Lower leg skin (tissue), 4 donors: ENCODE data around the gene PLEKHA1. TPM values are rescaled to one million over a fixed set of nuclear protein-coding genes. Genes with fewer than 3 reads are reported as not detected.

Experiments
- DNase-seq, 2 donors: peaks; one replicate each; pipeline ENCODE4 v3.0.0-alpha.2; 2019; ENCODE audit warnings: low spot score in 2 of 2
- H3K4me3 ChIP-seq: fragments of 200-600 bp; sonication (generic); 2 replicates; pipeline ENCODE4 v1.5.1; 2017; ENCODE audit warnings: mild to moderate bottlenecking, low read depth; ENCODE audit not compliant: poor library complexity, severe bottlenecking
- POLR2A ChIP-seq, 2 donors: fragments of 450-650 bp; IDR thresholded peaks; one replicate each; pipeline ENCODE4 v1.6.1; 2016 to 2017; ENCODE audit warnings: antibody characterized with exemption in 2 of 2, mild to moderate bottlenecking in 1 of 2, moderate library complexity in 1 of 2
- WGBS, 2 donors: methylation state at CpG; one replicate each; pipeline ENCODE4 v1.1.5; 2018; 5-methylcytosine and 5-hydroxymethylcytosine counted together
- intact Hi-C: fragments of 100-400 bp; cut with DNase I; formaldehyde crosslinking; loops from one replicate; pipeline ENCODE4 v1.15.0; 2023; ENCODE audit warnings: low total_unique reads
- total RNA-seq, 4 donors: library from RNA; depleted of rRNA; stranded (reverse); fragments of >200 nt; gene quantifications; one replicate each; pipeline ENCODE4 v1.1.0, GENCODE V29; 2016
- TF ChIP-seq, protein P1 (sequence below), 3 donors: fragments of 450-650 bp; IDR thresholded peaks; one replicate each; pipeline ENCODE4 v1.5.1; 2016; ENCODE audit warnings: antibody characterized with exemption in 3 of 3, mild to moderate bottlenecking in 3 of 3, moderate library complexity in 2 of 3

Gene PLEKHA1
- total RNA-seq, 4 donors from 2014 or later, result 83.6 to 116 (median 105) TPM

DNA sequence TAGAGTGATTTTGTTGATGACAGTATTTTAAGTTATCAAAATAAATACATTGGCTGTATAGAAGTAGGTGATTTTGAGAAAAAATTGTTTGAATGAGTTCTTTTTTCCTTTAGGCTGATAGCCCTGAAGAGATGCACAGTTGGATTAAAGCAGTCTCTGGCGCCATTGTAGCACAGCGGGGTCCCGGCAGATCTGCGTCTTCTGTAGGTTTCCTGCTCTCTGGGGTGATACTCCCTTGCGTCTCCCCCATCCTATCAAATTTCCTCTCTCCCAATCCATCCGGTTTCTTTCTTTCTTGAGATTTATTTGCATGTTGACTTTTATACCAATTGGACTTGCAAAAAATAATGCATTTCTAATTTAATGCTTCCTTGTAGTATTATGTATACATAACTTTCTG is 52.3 kb downstream of the PLEKHA1 start:
- H3K4me3 ChIP-seq, result no peak overlapping the region
- intact Hi-C loops, result loop anchor here (10.0 kb wide), 1 partner anchor 138 kb away; the partner anchor contains the start of gene DMBT1
- TF ChIP-seq POLR2A (IDR thresholded peaks at IDR 0.05), result no peak
- TF ChIP-seq, protein P1, sequence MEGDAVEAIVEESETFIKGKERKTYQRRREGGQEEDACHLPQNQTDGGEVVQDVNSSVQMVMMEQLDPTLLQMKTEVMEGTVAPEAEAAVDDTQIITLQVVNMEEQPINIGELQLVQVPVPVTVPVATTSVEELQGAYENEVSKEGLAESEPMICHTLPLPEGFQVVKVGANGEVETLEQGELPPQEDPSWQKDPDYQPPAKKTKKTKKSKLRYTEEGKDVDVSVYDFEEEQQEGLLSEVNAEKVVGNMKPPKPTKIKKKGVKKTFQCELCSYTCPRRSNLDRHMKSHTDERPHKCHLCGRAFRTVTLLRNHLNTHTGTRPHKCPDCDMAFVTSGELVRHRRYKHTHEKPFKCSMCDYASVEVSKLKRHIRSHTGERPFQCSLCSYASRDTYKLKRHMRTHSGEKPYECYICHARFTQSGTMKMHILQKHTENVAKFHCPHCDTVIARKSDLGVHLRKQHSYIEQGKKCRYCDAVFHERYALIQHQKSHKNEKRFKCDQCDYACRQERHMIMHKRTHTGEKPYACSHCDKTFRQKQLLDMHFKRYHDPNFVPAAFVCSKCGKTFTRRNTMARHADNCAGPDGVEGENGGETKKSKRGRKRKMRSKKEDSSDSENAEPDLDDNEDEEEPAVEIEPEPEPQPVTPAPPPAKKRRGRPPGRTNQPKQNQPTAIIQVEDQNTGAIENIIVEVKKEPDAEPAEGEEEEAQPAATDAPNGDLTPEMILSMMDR (IDR thresholded peaks at IDR 0.05), result no peak
- DNase-seq, result no peak
- WGBS, 2 donors, result 89 to 95% methylated on average over 6 of the region's 6 CpGs

DNA sequence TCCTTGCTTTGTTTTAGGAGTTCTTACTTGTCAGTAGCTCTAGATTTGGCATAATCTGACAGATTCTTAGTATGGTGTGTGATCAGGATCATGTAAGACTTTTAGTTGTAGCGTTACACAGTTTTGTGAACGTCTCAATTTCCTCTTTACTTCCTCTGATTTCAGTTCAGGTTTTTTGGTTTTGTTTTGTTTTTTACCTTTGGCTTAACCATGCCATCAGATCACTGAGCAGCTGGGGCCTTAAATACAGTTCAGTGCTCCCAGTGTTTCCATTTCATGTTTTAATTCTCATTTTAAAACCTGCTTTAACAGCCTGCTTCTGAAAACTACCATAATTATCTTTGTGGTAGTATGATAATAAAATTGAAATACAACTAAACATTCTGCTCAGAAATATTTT is 52.8 kb downstream of the PLEKHA1 start:
- no peak overlapping the region for H3K4me3 ChIP-seq
- no peak for DNase-seq
- intact Hi-C loops, result loop anchor here (10.0 kb wide), 1 partner anchor 138 kb away; the partner anchor contains the start of gene DMBT1
- 73 to 77% methylated on average over 2 of the region's 2 CpGs for WGBS, 2 donors
- no peak for TF ChIP-seq POLR2A (IDR thresholded peaks at IDR 0.05)
- TF ChIP-seq, protein P1 (IDR thresholded peaks at IDR 0.05), result no peak

DNA sequence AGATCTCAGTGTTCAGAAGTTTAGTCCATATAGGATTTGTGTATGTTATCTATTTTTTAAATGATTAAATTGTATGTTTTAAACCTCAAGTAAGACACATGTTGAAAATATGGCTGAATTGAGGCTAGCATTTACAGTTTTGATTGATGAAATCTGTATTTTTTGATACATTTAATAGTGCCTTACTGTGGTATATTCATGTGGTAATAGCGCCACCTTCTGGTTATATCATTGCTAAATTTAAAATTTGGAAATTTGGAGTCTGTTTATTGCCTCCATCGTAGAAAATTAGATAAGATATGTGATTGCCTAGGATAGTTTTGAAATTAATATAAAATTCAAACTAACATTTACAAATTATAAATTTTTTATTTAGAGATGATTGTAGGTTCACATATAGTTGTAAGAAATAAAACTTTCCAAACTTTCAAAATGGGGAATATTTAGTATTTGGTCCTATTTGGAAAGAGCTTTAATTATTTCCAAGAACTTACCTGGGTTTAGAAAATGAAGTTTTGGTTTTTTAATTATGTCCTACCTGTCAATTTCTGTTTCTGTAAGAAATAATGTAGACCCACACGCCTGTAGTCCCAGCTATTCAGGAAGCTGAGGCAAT is 60.8 kb downstream of the PLEKHA1 start:
- TF ChIP-seq POLR2A (IDR thresholded peaks at IDR 0.05), result no peak
- TF ChIP-seq, protein P1 (IDR thresholded peaks at IDR 0.05), result no peak
- no peak overlapping the region for H3K4me3 ChIP-seq
- DNase-seq, result no peak
- 31 to 34% methylated on average over 3 of the region's 3 CpGs for WGBS, 2 donors
- intact Hi-C loops, result loop anchor here (5.0 kb wide), 1 partner anchor 138 kb away; no protein-coding TSS in a partner anchor

DNA sequence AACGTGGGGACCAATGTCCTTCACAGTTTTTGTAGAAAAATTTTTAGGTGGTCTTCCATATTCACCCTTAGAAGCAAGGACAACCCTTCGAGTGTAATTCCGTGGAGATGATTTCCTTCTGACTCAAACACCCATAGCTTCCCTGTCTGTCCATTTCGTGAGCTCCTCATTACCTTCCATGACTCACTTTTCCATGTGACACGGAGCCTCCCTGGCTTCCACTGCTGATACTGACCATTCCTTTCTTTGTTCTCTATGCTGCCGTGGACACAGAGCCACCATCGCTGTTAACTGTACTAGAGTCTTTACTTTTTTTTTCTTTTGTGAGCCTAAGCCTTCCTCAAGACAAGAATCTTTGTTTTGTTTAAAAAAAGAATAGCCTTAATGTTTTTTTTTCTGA is 67.5 kb downstream of the PLEKHA1 start:
- intact Hi-C loops, result no loop called here
- DNase-seq, result no peak
- TF ChIP-seq, protein P1 (IDR thresholded peaks at IDR 0.05), result no peak
- TF ChIP-seq POLR2A (IDR thresholded peaks at IDR 0.05), result no peak
- 75 to 83% methylated on average over 7 of the region's 7 CpGs for WGBS, 2 donors
- no peak overlapping the region for H3K4me3 ChIP-seq

DNA sequence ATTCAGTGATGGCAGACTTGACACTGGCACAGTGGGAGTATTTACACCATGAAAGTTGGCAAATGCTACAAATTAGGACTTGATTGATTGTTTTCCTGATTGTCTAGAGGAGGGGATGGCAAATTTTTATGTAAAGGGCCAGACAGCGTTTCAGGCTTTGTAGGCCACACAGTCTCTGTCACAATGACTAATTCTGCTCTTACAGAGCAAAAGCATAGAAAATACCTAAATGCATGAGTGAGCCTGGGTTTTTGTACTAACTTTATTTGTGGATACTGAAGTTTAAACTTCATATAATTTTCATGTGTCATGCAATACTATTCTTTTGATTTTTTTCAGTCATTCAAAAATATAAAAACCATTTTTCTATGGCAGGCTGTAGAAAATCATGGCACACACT is 71.0 kb downstream of the PLEKHA1 start:
- TF ChIP-seq, protein P1 (IDR thresholded peaks at IDR 0.05), result no peak
- no peak for TF ChIP-seq POLR2A (IDR thresholded peaks at IDR 0.05)
- intact Hi-C loops, result no loop called here
- no peak for DNase-seq
- no peak overlapping the region for H3K4me3 ChIP-seq
- WGBS, 2 donors, result 82 to 98% methylated on average over 1 of the region's 1 CpG

DNA sequence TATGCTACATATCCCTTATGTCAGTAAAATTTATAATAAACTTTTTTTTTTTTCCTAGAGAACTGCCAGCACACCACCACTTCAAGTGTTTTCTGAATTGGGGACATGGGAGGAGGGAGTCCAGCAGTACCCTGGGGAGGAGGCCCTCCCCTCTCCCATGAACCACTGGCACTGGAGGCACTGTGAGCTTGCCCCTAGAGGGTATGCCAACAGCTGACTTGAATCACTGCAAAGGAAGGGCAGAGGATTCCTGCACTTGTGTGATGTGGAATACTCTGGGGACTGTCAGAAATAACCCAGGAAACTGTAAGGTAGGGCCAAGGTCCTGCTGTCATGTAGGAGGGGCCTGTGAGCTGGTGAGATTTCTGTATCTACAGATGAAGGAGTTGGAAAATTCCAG is 71.4 kb downstream of the PLEKHA1 start:
- intact Hi-C loops, result no loop called here
- no peak for DNase-seq
- no peak for TF ChIP-seq POLR2A (IDR thresholded peaks at IDR 0.05)
- H3K4me3 ChIP-seq, result no peak overlapping the region
